Putamen (tissue), 1 donor: ENCODE data around the gene CELF2.

Experiments
- DNase-seq: peaks from one replicate; pipeline ENCODE4 v3.0.0-alpha.2; 2016; ENCODE audit warnings: low spot score

Gene CELF2

GRCh38 chr10:11201911-11202310, 184.2 kb downstream of the CELF2 start:
- DNase-seq: no peak

DNA sequence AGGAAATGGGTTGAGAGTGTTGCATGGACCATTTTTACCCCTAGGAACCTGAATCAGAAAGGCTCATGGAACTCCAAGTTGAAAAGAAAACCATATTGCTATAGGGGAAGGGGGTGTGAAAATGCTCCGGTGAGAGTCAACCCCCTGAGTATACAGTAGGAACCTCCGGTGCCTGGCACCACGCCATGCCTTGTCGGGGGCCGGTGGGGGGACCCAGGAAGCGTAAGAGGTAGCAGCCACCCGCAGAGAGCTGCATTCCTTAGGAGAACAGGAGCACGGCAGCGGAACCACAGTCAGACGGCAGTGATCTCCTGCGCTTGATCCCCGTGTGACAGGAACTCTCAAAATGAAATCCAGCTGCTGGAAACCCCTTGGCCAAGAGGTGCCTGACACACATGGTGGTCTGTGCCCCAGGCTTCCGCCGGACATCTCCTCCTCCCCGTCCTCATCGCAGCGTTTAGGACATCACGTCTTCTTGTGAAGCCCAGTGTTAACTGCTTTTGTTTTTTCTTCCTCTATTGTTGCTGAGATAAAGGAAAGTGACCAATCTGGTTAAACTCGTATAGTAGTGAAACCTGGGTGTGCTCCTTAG, 186.8 kb downstream of the CELF2 start:
- no peak for DNase-seq

- no peak for DNase-seq
Observed at GRCh38 chr10:11205030-11205772, 187.5 kb downstream of the CELF2 start.

- no peak for DNase-seq
Observed at GRCh38 chr10:11206676-11207559, 189.2 kb downstream of the CELF2 start.

DNA sequence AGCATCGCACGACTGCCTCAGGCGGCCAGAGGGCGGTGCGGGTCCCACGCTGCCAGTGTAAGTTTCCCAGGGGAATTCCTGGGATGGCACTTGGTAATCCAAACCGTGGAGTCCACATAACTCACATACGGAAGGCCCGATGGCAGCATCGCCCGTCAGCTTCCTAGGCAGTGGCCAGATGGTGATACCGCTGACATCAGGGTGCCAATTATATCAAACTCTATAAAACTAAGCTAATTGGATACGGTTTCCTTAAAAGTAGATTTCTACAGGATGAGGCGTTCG, 189.8 kb downstream of the CELF2 start:
- no peak for DNase-seq

DNA sequence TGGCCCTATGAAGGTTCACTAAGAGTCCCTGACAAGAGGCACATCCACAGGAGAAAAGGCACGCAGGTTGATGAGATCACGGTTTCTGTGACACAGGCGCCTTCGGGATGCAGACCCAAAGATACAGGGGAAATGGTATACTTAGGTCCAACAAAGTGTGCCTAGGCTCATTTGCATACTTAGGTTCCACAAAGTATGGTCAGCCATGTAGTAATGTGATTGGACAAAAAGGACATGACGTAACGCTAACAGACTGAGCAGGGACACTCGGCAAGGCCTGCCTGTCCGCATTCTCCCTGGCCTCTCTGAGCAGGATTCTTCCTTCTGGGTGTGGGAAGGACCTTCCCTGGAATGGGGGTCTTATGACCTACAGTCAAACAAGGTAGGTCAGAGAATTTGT, 190.6 kb downstream of the CELF2 start:
- DNase-seq: no peak

DNA sequence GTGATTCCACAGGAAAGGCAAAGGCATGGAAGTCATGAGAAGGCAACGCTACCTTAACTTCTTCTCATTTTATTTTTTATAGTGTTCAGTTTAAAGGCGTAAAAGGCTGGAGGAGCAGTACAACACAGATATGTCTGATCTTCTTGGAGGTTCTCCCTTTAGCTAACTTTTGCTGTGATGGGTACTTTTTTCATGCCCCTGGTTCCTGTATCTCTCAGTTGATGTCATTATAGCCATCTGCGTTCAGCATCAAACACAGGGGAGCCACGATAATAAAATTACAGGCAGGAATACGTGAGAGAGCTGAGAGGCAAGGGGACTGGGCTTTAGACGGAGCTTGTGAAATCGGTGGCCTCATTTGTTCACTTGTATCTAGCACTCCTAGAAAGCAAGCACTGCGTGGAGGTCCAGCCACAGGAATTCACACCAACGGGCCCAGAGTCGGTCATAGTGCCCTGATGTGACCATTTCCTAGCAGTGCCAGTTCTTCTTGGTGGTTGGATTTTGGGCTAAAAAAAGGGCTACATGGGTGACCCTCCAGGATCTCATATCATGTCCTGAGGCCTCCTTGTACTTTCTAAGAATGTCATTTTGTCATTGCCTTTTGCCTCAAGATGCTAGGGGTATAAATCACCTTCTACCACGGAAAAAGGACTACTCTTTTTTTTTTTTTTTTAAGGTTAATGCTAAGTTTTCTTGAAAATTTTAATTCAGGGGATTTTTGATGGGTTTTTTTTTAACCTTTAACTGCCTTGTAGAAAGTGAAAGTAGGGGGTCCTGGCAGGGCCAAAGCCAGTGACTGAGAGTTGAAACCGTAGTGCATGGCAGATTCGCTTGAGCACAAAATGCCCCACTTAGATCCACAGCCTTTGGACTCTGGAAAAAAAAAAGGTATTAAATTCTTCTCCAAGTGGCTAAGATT, 191.5 kb downstream of the CELF2 start:
- DNase-seq: no peak

DNA sequence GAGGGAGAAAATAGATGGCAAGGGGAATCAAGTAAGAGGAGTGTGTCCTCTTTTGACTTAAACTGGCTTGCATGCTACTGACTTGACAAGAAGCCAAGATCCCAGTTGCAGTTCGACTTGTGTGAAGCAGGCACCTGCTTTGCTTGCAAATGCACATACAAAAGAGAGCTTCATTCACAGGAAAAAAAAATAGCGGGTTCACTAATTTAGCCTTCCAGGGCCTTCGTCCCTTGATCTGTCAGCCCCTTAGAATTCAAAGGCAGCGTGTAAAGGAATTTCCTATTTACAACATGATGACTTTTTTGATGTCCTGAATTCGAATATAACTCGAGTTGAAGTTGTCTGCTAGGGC, 192.1 kb downstream of the CELF2 start:
- DNase-seq: peak; percentile 67

DNA sequence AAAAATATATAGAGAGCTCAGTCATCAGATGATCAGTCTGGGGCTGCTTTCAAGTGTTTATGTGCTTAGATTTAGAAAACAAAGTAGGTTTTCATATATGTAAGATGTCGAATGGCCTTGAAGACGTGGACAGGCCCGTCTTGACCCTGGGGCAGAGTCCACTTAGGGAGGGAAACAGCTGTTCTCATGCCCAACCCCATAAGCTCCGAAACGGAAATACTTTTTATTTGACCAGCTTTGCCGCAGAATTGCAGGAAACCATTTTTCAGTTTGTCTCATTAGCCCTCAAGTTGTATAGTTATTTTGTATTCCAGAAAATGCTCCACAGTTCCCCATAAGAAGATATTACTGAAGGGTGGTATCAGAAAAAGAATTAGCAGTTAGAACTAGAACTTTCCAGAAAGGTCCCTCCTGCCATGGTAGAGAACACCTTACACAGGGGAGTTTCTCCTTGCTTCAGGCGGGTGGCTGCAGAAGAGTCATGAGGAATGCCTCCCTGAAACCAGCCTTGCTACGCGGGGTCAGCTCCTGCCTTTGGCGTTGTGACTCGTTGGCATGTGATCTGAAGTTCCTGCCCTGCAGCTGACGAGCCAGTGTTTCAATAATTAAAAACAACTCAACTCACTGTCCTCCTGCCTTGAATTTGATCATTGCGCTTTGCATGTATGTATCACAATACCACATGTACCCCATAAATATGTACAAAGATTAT, 192.7 kb downstream of the CELF2 start:
- no peak for DNase-seq

GRCh38 chr10:11212288-11213085, 194.8 kb downstream of the CELF2 start:
- no peak for DNase-seq

DNA sequence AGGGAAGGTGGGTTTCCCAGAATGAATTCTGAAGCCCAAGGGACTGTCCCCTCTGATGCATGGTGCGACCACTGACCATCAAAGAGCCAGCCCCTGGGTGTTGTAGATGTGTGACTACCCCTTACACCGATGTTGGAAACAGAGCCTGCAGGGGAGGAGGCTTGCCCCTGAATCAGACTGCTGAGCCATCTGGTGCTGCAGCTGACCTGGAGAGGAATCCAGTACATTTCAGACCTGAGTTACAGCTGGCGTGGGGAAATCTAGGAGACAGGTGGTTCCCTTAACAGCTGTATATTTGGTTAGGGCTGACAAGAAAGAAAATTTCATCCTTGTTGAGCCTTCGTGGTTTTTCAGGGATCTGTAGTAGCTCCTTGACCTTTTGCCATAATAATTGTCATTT, 195.5 kb downstream of the CELF2 start:
- DNase-seq: no peak

GRCh38 chr10:11214407-11214806, 196.7 kb downstream of the CELF2 start:
- no peak for DNase-seq

- DNase-seq: no peak
Observed at GRCh38 chr10:11215471-11215870, 197.8 kb downstream of the CELF2 start.

DNA sequence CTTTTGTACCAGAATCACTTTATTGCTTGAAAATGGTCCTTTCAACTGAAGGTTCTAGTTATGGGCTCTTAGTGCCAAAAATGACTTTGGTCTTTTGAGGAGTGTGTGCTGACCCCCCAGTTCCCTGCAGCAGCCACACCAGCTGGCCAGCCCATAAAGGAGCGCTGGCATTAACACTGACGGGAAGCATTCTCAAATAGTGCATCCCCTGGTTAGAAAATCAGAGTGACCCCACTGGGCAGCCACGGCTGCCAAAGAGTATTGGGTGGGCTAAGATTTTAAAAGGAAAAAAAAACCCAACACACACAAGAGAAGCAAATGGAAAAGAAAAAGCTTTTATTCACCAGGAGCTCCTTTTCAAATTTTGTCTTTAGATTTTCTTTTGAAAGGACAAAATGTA, 199.8 kb downstream of the CELF2 start:
- no peak for DNase-seq

DNA sequence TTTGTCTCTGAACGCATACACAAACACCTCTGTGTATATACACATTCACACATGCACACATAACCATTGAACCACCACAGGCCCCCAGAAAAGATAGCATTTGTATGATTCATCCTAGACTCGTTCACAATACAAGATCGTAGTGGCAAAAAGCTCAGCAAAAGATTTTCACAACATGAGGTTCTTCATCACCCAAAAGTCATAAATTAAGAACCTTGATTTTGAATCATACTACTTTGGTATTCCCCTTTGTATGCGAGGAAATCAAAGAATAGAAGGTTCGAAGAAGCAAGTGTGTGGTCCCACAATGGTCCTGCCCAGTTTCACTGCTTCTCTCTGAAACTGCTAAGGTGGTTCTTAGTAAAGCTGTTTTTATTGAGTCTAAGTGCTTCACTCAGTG, 200.7 kb downstream of the CELF2 start:
- no peak for DNase-seq

GRCh38 chr10:11219431-11219830, 201.8 kb downstream of the CELF2 start:
- no peak for DNase-seq

DNA sequence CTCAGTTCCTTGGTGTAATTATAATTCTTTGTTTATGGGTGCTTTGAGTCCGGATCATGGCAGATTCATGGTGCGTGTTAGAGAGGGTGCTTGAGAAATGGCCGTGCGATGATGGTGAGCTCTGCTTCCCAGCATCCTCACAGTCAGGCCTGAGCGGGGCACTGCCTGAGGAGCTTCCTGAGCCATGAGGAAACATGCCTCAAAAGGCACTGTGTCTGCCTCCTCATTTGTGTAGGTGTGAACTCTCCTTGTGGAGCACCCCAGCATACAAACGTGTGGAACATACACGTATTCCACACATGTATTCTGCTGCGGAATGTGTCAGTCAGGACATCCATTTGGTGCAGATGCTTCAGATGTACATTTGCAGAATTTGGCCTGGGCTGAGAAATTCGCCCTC, 205.4 kb downstream of the CELF2 start:
- no peak for DNase-seq

DNA sequence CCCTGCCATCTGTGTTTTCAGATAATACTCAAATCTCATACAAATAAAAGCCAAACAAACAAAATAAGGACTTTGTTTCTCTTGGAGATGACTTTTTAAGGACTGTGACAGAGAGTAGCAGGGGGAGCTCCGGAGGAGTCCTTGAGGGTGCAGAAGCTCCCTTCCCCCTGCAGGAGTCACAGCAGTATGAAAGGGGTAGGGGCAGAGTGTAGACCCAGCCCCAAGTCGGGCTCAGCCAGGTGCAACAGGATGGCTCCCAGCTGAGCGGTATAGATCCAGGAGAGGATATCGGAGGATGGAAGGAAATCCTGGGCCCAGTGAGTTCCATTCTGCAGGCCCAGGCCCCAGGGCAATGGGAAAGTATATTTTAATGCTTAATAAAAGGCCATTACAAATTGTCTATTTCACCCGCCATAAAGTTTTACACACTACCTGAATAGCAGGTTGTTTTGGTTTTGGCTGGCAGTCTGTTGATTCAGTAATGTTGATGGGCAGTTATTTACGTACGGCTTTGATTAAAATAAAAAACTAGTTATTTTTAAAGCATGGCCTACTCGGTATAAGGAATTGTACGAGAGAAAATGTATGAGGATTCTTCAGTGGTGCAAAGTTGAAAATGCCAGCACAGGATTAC, 206.0 kb downstream of the CELF2 start:
- no peak for DNase-seq

DNA sequence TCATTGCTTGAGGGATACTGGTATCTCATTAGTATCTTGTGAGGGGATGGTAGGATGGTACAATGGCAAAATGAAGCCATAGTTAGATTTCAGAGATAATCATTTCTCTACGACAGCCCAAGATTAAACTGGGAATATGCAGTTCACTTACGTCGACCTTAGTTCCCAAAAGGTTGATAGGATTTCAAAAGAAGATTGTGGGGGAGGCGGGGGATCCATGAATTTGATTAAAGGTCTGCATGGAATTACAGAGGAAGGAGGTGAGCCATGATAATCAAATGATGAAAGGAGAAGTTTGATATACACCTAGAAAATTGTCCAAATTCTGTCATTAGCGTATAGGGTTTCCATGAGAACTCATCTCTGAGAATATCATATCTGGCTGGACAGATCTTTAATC, 206.6 kb downstream of the CELF2 start:
- DNase-seq: peak; percentile 63

GRCh38 chr10:11224792-11225416, 207.2 kb downstream of the CELF2 start:
- DNase-seq: no peak
